AG04449 (cell line): ENCODE measurements around the gene DKK1.

Experiments used
- CTCF ChIA-PET: fragments of 350-600 bp; formaldehyde crosslinking; extraction: SDS; loops from one replicate; lab custom pipeline; 2021; ENCODE audit warnings: antibody characterized with exemption; lab: Yijun Ruan, JAX
- POLR2A ChIA-PET: fragments of 400-600, 350-600 bp; formaldehyde crosslinking; extraction: SDS; loops from one replicate; lab custom pipeline; 2020; ENCODE audit warnings: antibody characterized with exemption, inconsistent platforms; lab: Yijun Ruan, JAX
- DNase-seq: peaks from one replicate; pipeline ENCODE4 v3.0.0-alpha.2; 2010; ENCODE audit warnings: low read depth, low spot score
- H3K4me3 ChIP-seq: 2 replicates; pipeline ENCODE4 v1.5.1; 2011; ENCODE audit warnings: low read depth, mild to moderate bottlenecking, control low read depth, low read length
- TF ChIP-seq, protein P1 (sequence below): IDR thresholded peaks from one replicate; pipeline ENCODE4 v1.5.1; 2011; ENCODE audit warnings: mild to moderate bottlenecking, moderate library complexity, low read length, control low read depth, inconsistent platforms; ENCODE audit not compliant: insufficient read depth; ENCODE audit errors: missing control alignments

Gene DKK1

DNA sequence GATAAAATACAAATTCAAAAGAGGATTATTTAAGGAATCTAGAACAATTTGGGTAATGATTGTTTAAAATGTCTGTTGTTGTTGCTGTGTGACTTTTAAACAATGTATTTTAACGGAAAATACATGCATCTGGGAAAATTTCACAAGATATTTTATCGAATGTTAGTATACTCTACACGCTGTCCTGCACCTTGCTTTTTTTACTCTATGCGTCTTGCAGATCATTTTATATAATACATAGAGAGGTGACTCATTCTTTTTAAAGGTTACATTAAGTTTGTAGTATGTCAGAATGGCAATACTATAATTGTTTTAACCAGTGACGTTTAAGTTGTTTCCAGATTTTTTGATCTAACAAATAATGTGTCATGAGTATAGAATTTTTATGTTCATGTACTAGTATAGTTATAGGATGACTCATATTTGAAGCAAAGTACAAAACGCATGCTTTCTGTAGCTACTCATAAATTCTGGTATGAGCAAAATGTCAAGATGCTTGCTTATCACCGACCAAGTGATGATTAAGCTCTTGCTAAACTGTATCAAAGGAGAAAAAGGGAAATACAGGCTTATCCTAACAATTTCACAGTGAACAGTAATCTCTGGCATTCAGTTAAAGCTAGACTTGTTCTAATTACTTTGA, 4.9 kb downstream of the DKK1 start:
- TF ChIP-seq, protein P1, sequence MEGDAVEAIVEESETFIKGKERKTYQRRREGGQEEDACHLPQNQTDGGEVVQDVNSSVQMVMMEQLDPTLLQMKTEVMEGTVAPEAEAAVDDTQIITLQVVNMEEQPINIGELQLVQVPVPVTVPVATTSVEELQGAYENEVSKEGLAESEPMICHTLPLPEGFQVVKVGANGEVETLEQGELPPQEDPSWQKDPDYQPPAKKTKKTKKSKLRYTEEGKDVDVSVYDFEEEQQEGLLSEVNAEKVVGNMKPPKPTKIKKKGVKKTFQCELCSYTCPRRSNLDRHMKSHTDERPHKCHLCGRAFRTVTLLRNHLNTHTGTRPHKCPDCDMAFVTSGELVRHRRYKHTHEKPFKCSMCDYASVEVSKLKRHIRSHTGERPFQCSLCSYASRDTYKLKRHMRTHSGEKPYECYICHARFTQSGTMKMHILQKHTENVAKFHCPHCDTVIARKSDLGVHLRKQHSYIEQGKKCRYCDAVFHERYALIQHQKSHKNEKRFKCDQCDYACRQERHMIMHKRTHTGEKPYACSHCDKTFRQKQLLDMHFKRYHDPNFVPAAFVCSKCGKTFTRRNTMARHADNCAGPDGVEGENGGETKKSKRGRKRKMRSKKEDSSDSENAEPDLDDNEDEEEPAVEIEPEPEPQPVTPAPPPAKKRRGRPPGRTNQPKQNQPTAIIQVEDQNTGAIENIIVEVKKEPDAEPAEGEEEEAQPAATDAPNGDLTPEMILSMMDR = no peak
- ChIA-PET CTCF (interaction anchor here (1.1 to 16.2 kb wide), 3 partner anchors 11 to 248 kb away, joined by 4 to 462 read pairs (median 25); no protein-coding TSS in a partner anchor), POLR2A (interaction anchor here (0.6 to 8.7 kb wide), 5 partner anchors 20 to 1328 kb away, joined by 3 to 110 read pairs (median 4); no protein-coding TSS in a partner anchor)
- DNase-seq = peak; percentile 97
- no peak overlapping the region for H3K4me3 ChIP-seq

DNA sequence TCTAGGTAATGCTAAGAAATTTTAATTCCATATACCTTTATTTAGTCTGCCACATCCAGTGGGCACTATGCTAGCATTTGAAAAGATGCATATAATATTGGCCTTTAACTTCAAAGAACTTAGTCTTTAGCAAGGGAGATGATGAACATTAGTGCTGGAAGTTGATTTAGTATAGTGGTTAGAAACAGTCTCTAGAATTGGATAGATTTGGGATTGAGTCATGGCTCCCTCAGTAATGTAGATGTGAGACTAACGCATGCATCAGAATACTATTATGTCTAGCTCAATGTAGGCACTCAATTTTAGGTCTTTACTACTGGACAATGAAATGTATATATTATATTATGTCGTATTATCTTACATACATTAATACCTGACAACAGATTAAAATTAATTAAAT, 5.8 kb downstream of the DKK1 start:
- no peak overlapping the region for H3K4me3 ChIP-seq
- CTCF ChIA-PET = interaction anchor here (1.1 to 16.2 kb wide), 3 partner anchors 12 to 247 kb away, joined by 4 to 462 read pairs (median 25); no protein-coding TSS in a partner anchor
- POLR2A ChIA-PET = interaction anchor here (1.0 to 8.7 kb wide), 2 partner anchors 15 to 168 kb away, joined by 3 to 110 read pairs; no protein-coding TSS in a partner anchor
- TF ChIP-seq, protein P1 = no peak
- no peak for DNase-seq

DNA sequence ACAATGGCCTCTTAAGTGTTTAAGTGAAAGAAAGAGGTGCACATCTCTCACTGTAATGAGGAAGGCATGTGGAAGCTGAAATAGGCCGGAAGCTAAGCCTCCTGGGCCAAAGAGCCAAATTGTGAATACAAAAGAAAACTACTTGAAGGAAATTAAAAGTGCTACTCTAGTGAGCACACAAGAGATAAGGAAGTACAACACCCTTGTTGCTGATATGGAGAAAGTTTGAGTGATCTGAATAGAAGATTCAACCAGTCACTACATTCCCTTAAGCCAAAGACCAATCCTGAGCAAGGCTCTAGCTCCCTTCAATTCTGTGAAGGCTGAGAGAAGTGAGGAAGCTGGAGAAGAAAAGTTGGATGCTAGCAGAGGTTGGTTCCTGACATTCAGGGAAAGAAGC, 8.2 kb downstream of the DKK1 start:
- TF ChIP-seq, protein P1 = no peak
- DNase-seq = no peak
- CTCF ChIA-PET = interaction anchor here (0.7 to 1.5 kb wide), 5 partner anchors 13 to 272 kb away, joined by 3 to 5 read pairs (median 3); no protein-coding TSS in a partner anchor
- no peak overlapping the region for H3K4me3 ChIP-seq
- POLR2A ChIA-PET = interaction anchor here (1.0 to 1.6 kb wide), 4 partner anchors 8 to 204 kb away, joined by 3 to 13 read pairs (median 4); partner anchors contain the start of gene DKK1

DNA sequence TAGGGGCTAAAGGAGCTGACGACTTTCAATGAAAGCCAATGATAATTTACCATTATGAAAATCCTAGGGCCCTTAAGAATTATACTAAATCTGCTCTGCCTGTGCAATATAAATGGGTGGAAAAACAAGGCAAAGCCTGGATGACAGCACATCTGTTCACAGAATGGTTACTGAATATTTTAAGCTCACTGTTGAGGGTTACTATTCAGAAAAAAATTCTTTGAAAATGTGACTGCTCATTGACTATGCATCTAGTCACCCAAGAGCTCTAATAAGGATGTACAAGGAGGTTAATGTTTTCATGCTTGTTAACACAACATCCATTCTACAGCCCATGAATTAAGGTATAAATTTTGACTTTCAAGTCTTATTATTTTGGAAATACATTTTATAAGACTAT, 8.9 kb downstream of the DKK1 start:
- CTCF ChIA-PET = interaction anchor here (1.2 to 1.5 kb wide), 3 partner anchors 166 to 244 kb away, joined by 3 to 5 read pairs (median 5); no protein-coding TSS in a partner anchor

DNA sequence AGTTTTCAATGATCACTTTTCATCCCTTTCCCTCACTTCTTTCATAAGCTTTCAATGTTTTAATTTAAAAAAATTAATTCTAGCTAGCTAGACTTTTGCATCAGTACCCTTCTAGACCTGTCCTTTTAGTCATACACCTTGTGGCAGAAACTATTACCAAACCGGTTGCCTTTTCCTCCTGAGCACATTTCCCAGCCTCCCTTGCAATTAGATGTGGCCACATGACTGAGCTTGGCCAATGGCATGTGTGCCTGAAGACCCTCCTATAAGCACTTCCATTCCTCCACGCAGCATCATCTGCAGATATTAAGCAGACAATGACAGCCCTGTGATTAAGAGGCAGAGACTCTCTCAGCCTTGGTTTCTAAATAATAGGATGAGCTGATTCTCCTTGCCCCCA, 12.3 kb downstream of the DKK1 start:
- ChIA-PET CTCF (interaction anchor here (1.3 to 1.7 kb wide), 3 partner anchors 10 to 163 kb away, joined by 4 to 6 read pairs (median 4); no protein-coding TSS in a partner anchor), POLR2A (interaction anchor here (1.8 kb wide), 1 partner anchor 12 kb away, joined by 7 read pairs; the partner anchor contains the start of gene DKK1)
- no peak overlapping the region for H3K4me3 ChIP-seq
- DNase-seq = no peak
- TF ChIP-seq, protein P1 = no peak

More for the DNA sequence above, 8.9 kb downstream of the DKK1 start:
- POLR2A ChIA-PET = interaction anchor here (1.0 to 1.6 kb wide), 4 partner anchors 9 to 203 kb away, joined by 3 to 13 read pairs (median 4); partner anchors contain the start of gene DKK1
- TF ChIP-seq, protein P1 = no peak
- DNase-seq = no peak
- H3K4me3 ChIP-seq = no peak overlapping the region
